Measurements from ENCODE around the gene PRKCH. TPM values are rescaled to one million over a fixed set of nuclear protein-coding genes. Genes with fewer than 3 reads are reported as not detected.
"Not testable (repeated sequence)": the region's sequence is repeated elsewhere in the genome, so short reads cannot be mapped to it uniquely, and the experiment has no call there.

Gene PRKCH
- total RNA-seq, 2 donors from 2014 or later: 18.2 to 82.4 TPM

GRCh38 chr14:61300209-61300608, 21.2 kb upstream of the PRKCH start:
- Histone ChIP-seq H3K4me1 (no peaks in the 10 kb centered on the region), H3K36me3 (replicated peaks in 1 of 2; ENCODE audit: insufficient read depth in 1 of 2, low read depth in 2 of 2) (no peaks in the 10 kb centered on the region), H3K9me3 (no peaks in the 10 kb centered on the region), H3K27ac (no peak overlapping the region), H3K27me3 (no peaks in the 10 kb centered on the region), H3K4me3 (no peak overlapping the region)
- no peak for DNase-seq
- intact Hi-C loops (cut with DNase I): no loop called here
- TF ChIP-seq CTCF (IDR thresholded peaks at IDR 0.05) (no peak), POLR2A (IDR thresholded peaks at IDR 0.05) (no peak)
- ATAC-seq: no peak
- 30 to 43% methylated on average over 2 of the region's 2 CpGs for WGBS, 2 donors

- DNase-seq: no peak
- Histone ChIP-seq H3K27ac (no peak overlapping the region), H3K27me3 (no peaks in the 10 kb centered on the region), H3K4me3 (no peak overlapping the region), H3K4me1 (no peaks in the 10 kb centered on the region), H3K36me3 (replicated peaks in 1 of 2; ENCODE audit: insufficient read depth in 1 of 2, low read depth in 2 of 2) (no peaks in the 10 kb centered on the region), H3K9me3 (no peaks in the 10 kb centered on the region)
- intact Hi-C loops (cut with DNase I): no loop called here
- no peak for ATAC-seq
- 84 to 91% methylated on average over 7 of the region's 7 CpGs for WGBS, 2 donors
- TF ChIP-seq POLR2A (IDR thresholded peaks at IDR 0.05): no peak
- no peak for TF ChIP-seq CTCF (IDR thresholded peaks at IDR 0.05)
Observed at GRCh38 chr14:61300754-61301153, 20.6 kb upstream of the PRKCH start.

GRCh38 chr14:61304688-61305087, 16.7 kb upstream of the PRKCH start:
- Histone ChIP-seq H3K36me3 (replicated peaks in 1 of 2; ENCODE audit: insufficient read depth in 1 of 2, low read depth in 2 of 2) (no peaks in the 10 kb centered on the region), H3K4me1 (no peaks in the 10 kb centered on the region), H3K4me3 (no peak overlapping the region), H3K27ac (no peak overlapping the region), H3K9me3 (no peaks in the 10 kb centered on the region), H3K27me3 (no peaks in the 10 kb centered on the region)
- ATAC-seq (no peak), DNase-seq (no peak)
- 90 to 94% methylated on average over 2 of the region's 2 CpGs for WGBS, 2 donors
- intact Hi-C loops (cut with DNase I): no loop called here
- TF ChIP-seq CTCF (IDR thresholded peaks at IDR 0.05) (no peak), POLR2A (IDR thresholded peaks at IDR 0.05) (no peak)

GRCh38 chr14:61308198-61308597, 13.2 kb upstream of the PRKCH start:
- ATAC-seq (no peak), DNase-seq (no peak)
- WGBS, 2 donors: 36 to 46% methylated on average over 3 of the region's 3 CpGs
- H3K9me3 ChIP-seq: peaks cover 0 to 7% (median 0%) of the 10 kb centered on the region in 3 donors
- H3K27me3 ChIP-seq: no peaks in the 10 kb centered on the region
- no peaks in the 10 kb centered on the region for H3K4me1 ChIP-seq
- H3K36me3 ChIP-seq (replicated peaks in 1 of 2; ENCODE audit: insufficient read depth in 1 of 2, low read depth in 2 of 2): no peaks in the 10 kb centered on the region
- H3K27ac ChIP-seq: no peak overlapping the region
- no peak overlapping the region for H3K4me3 ChIP-seq
- intact Hi-C loops (cut with DNase I): no loop called here
- TF ChIP-seq POLR2A (IDR thresholded peaks at IDR 0.05) (no peak), CTCF (IDR thresholded peaks at IDR 0.05) (no peak)

- intact Hi-C loops (cut with DNase I); ATAC-seq; H3K27me3 ChIP-seq; H3K9me3 ChIP-seq; H3K4me1 ChIP-seq; DNase-seq; H3K36me3 ChIP-seq (replicated peaks in 1 of 2; ENCODE audit: insufficient read depth in 1 of 2, low read depth in 2 of 2); H3K4me3 ChIP-seq; H3K27ac ChIP-seq: not testable (repeated sequence)
- WGBS, 2 donors: 87 to 97% methylated on average over 4 of the region's 4 CpGs
Observed at GRCh38 chr14:61308701-61309100, 12.7 kb upstream of the PRKCH start.

Data from body of pancreas (tissue), 4 donors.